DOHH2 (cell line): Measurements from ENCODE around the gene DGKB.

Source experiments
- CTCF ChIP-seq: fragments of 200-600 bp; sonication (generic); IDR thresholded peaks from one replicate; pipeline ENCODE4 v1.5.1; 2014; ENCODE audit warnings: antibody characterized with exemption, mild to moderate bottlenecking, low read depth, low read length; ENCODE audit not compliant: poor library complexity, severe bottlenecking
- EZH2phosphoT487 ChIP-seq: fragments of 200-600 bp; sonication (generic); IDR thresholded peaks from 2 replicates; pipeline ENCODE4 v1.6.1; 2017; ENCODE audit warnings: borderline replicate concordance, mild to moderate bottlenecking, antibody characterized with exemption, low read length, moderate library complexity, mixed read lengths

GRCh38 chr7:14147532-14147931 lies 755.0 kb downstream of the DGKB start:
- TF ChIP-seq CTCF, result no peak
- no peak for TF ChIP-seq EZH2phosphoT487
